Panc1 (cell line): ENCODE results near the gene TGM3. TPM values are rescaled to one million over a fixed set of nuclear protein-coding genes. Genes with fewer than 3 reads are reported as not detected.

Experiments used
- ATAC-seq: fragments of 200-7000 bp; cut with Tn5 transposase; 2 replicates; pipeline ENCODE4 v1.9.1; 2020; ENCODE audit warnings: mild to moderate bottlenecking, moderate library complexity
- BruUV-seq: library from RNA; stranded (reverse); fragments of 400-500 nt; replicated peaks from 2 replicates; lab custom pipeline; 2021; lab: Mats Ljungman, UMichigan
- CTCF ChIA-PET: fragments of 300-600 bp; sonication (Branson Sonifier 250); formaldehyde crosslinking; loops from one replicate; lab custom pipeline; 2022; ENCODE audit warnings: antibody characterized with exemption; lab: Charles Lee
- POLR2A ChIA-PET: fragments of 300-600 bp; sonication (Branson Sonifier 250); formaldehyde crosslinking; loops from one replicate; lab custom pipeline; 2022; ENCODE audit warnings: antibody characterized with exemption; lab: Charles Lee
- DNase-seq: peaks from one replicate; pipeline ENCODE4 v3.0.0-alpha.2; 2010; ENCODE audit warnings: low read depth, low spot score
- H3K27ac ChIP-seq: 2 replicates; pipeline ENCODE4 v1.5.1; 2011; ENCODE audit warnings: mild to moderate bottlenecking, low read length, inconsistent platforms
- H3K27me3 ChIP-seq: fragments of 200-500 bp; sonication (Bioruptor generic); 2 replicates; pipeline ENCODE4 v1.6.0; 2014; ENCODE audit warnings: low read length, inconsistent platforms; ENCODE audit not compliant: control insufficient read depth, insufficient read depth
- H3K36me3 ChIP-seq: fragments of 200-500 bp; sonication (Bioruptor generic); 2 replicates; pipeline ENCODE4 v1.5.1; 2014; ENCODE audit warnings: inconsistent platforms, mild to moderate bottlenecking, low read length, moderate library complexity; ENCODE audit not compliant: control insufficient read depth, insufficient read depth
- H3K4me1 ChIP-seq: 2 replicates; pipeline ENCODE4 v1.5.1; 2011; ENCODE audit warnings: inconsistent platforms, mild to moderate bottlenecking, low read length, moderate library complexity; ENCODE audit not compliant: control insufficient read depth, insufficient read depth
- H3K4me3 ChIP-seq, 2 experiments: 2 replicates each; pipeline ENCODE4 v1.5.1; 2011 to 2012; ENCODE audit warnings: low read depth in 2 of 2, low read length in 2 of 2, mild to moderate bottlenecking in 2 of 2, inconsistent platforms in 1 of 2, moderate library complexity in 1 of 2
- H3K9me3 ChIP-seq: fragments of 200-500 bp; sonication (Bioruptor generic); 2 replicates; pipeline ENCODE4 v1.5.1; 2014; ENCODE audit warnings: low read depth, mild to moderate bottlenecking, inconsistent platforms, low read length, moderate library complexity; ENCODE audit not compliant: control insufficient read depth, insufficient read depth
- CTCF ChIP-seq: fragments of 450-650 bp; IDR thresholded peaks from 2 replicates; pipeline ENCODE4 v1.5.1; 2017; ENCODE audit warnings: mild to moderate bottlenecking
- POLR2AphosphoS5 ChIP-seq: IDR thresholded peaks from 2 replicates; pipeline ENCODE4 v1.6.1; 2012; ENCODE audit warnings: mild to moderate bottlenecking, low read depth, low read length, moderate library complexity
- REST ChIP-seq, 2 experiments: IDR thresholded peaks; 2 replicates each; pipeline ENCODE4 v1.6.1; 2011 to 2012; ENCODE audit warnings: low read depth in 2 of 2, control low read depth in 1 of 2, low read length in 1 of 2, mild to moderate bottlenecking in 1 of 2, moderate library complexity in 1 of 2; ENCODE audit not compliant: insufficient read depth in 1 of 2
- SIN3A ChIP-seq: IDR thresholded peaks from 2 replicates; pipeline ENCODE4 v1.6.1; 2012; ENCODE audit warnings: low read depth, mild to moderate bottlenecking, low read length, moderate library complexity, borderline replicate concordance; ENCODE audit not compliant: insufficient read depth
- TCF7L2 ChIP-seq: IDR thresholded peaks from 2 replicates; pipeline ENCODE4 v1.6.1; 2011; ENCODE audit warnings: mild to moderate bottlenecking, low read depth, low read length, inconsistent platforms
- in situ Hi-C: cut with HindIII; loops from 2 replicates; pipeline ENCODE4 v1.10.0; 2016; ENCODE audit warnings: low sequenced_read_pairs, low pct_unique_long_range_greater_than_20kb
- intact Hi-C: fragments of 100-400 bp; cut with micrococcal nuclease; formaldehyde crosslinking; loops from one replicate; pipeline ENCODE4 v1.10.0; 2022; ENCODE audit not compliant: unreplicated experiment
- total RNA-seq: library from RNA; stranded (reverse); gene quantifications from one replicate; pipeline ENCODE4 v1.2.1, GENCODE V29; 2021; ENCODE audit not compliant: unreplicated experiment

TGM3 gene
- total RNA-seq, 1 experiment from 2014 or later = not detected

- intact Hi-C loops = no loop called here
- no peak overlapping the region for H3K4me3 ChIP-seq
- H3K27me3 ChIP-seq = 0 out of 2 replicates have a peak, but pooled peaks cover 3% of the 10 kb centered on the region
- H3K36me3 ChIP-seq = no peaks in the 10 kb centered on the region
- ChIA-PET CTCF (no interaction called here), POLR2A (interaction anchor here (0.6 kb wide), 1 partner anchor 306 kb away, joined by 4 read pairs; no protein-coding TSS in a partner anchor)
- BruUV-seq = no TSS peak
- in situ Hi-C loops = no loop called here
- TF ChIP-seq REST (IDR thresholded peaks at IDR 0.05; ENCODE audit: insufficient read depth in 1 of 2, low read depth in 2 of 2, low read length in 1 of 2) (no peak), SIN3A (no peak), TCF7L2 (no peak), CTCF (no peak), POLR2AphosphoS5 (no peak)
- no peak overlapping the region for H3K27ac ChIP-seq
- DNase-seq (no peak), ATAC-seq (no peak)
- H3K4me1 ChIP-seq = no peaks in the 10 kb centered on the region
- no peaks in the 10 kb centered on the region for H3K9me3 ChIP-seq
Observed at GRCh38 chr20:2331901-2332565, 36.2 kb downstream of the TGM3 start.

- DNase-seq (no peak), ATAC-seq (no peak)
- H3K9me3 ChIP-seq = no peaks in the 10 kb centered on the region
- no peaks in the 10 kb centered on the region for H3K4me1 ChIP-seq
- ChIA-PET CTCF (no interaction called here), POLR2A (no interaction called here)
- intact Hi-C loops (no loop called here), in situ Hi-C loops (no loop called here)
- no peaks in the 10 kb centered on the region for H3K36me3 ChIP-seq
- no TSS peak for BruUV-seq
- no peak overlapping the region for H3K4me3 ChIP-seq
- no peak overlapping the region for H3K27ac ChIP-seq
- H3K27me3 ChIP-seq = 0 out of 2 replicates have a peak, but pooled peaks cover 3% of the 10 kb centered on the region
- TF ChIP-seq CTCF (no peak), REST (IDR thresholded peaks at IDR 0.05; ENCODE audit: insufficient read depth in 1 of 2, low read depth in 2 of 2, low read length in 1 of 2) (no peak), POLR2AphosphoS5 (no peak), TCF7L2 (no peak), SIN3A (no peak)
Observed at GRCh38 chr20:2332711-2333110, 36.9 kb downstream of the TGM3 start.
